NCI-H345 treated with DMSO at 0.1 percent for 48 hours (cell line): ENCODE results near the gene TRIM47.
"Not testable (repeated sequence)": the region's sequence is repeated elsewhere in the genome, so short reads cannot be mapped to it uniquely, and the experiment has no call there.

Source experiments
- DNase-seq: peaks from one replicate; lab custom pipeline; 2025; ENCODE audit not compliant: unreplicated experiment; lab: John Stamatoyannopoulos, UW

The TRIM47 gene

GRCh38 chr17:75891605-75892555 lies 13.5 kb upstream of the TRIM47 start:
- DNase-seq, result no peak

GRCh38 chr17:75891022-75891604 lies 12.7 kb upstream of the TRIM47 start:
- DNase-seq, result no peak

GRCh38 chr17:75889454-75889853 lies 11.1 kb upstream of the TRIM47 start:
- DNase-seq, result no peak

- no peak for DNase-seq
These were observed 10.1 kb upstream of the TRIM47 start for GRCh38 chr17:75888484-75888883.

GRCh38 chr17:75885860-75886259 lies 7.5 kb upstream of the TRIM47 start:
- DNase-seq, result not testable (repeated sequence)

GRCh38 chr17:75885431-75885830 lies 7.0 kb upstream of the TRIM47 start:
- no peak for DNase-seq

- DNase-seq, result no peak
These were observed 3.5 kb upstream of the TRIM47 start for GRCh38 chr17:75881678-75882454.

- no peak for DNase-seq
These were observed 1.9 kb upstream of the TRIM47 start for GRCh38 chr17:75880266-75880665.

- DNase-seq, result peak; percentile 46
These were observed 618 bp downstream of the TRIM47 start for GRCh38 chr17:75877752-75878173.

- DNase-seq, result no peak
These were observed 1.2 kb downstream of the TRIM47 start for GRCh38 chr17:75876938-75877751.

GRCh38 chr17:75876190-75876937 lies 2.0 kb downstream of the TRIM47 start:
- no peak for DNase-seq

- no peak for DNase-seq
These were observed 2.5 kb downstream of the TRIM47 start for GRCh38 chr17:75875940-75876189.

GRCh38 chr17:75875182-75875939 lies 3.0 kb downstream of the TRIM47 start:
- no peak for DNase-seq

GRCh38 chr17:75874323-75875181 lies 3.8 kb downstream of the TRIM47 start:
- DNase-seq, result no peak

GRCh38 chr17:75873587-75874322 lies 4.6 kb downstream of the TRIM47 start:
- DNase-seq, result no peak

GRCh38 chr17:75872434-75873351 lies 5.7 kb downstream of the TRIM47 start:
- no peak for DNase-seq

GRCh38 chr17:75870228-75870627 lies 8.2 kb downstream of the TRIM47 start:
- not testable (repeated sequence) for DNase-seq
